Lower leg skin (tissue), 3 donors: ENCODE data around the gene PDGFA.

Experiments used
- CTCF ChIP-seq, 3 donors: fragments of 450-650 bp; IDR thresholded peaks; one replicate each; pipeline ENCODE4 v1.5.1; 2016; ENCODE audit warnings: antibody characterized with exemption in 3 of 3, mild to moderate bottlenecking in 3 of 3, moderate library complexity in 2 of 3
- POLR2A ChIP-seq, 2 donors: fragments of 450-650 bp; IDR thresholded peaks; one replicate each; pipeline ENCODE4 v1.6.1; 2016 to 2017; ENCODE audit warnings: antibody characterized with exemption in 2 of 2, mild to moderate bottlenecking in 1 of 2, moderate library complexity in 1 of 2

- TF ChIP-seq CTCF (IDR thresholded peaks at IDR 0.05) (no peak), POLR2A (IDR thresholded peaks at IDR 0.05) (no peak)
Observed at GRCh38 chr7:462173-463103, 57.2 kb downstream of the PDGFA start.
